ENCODE results near the gene GHR.

GRCh38 chr5:42573386-42573785 lies 150.1 kb downstream of the GHR start:
- TF ChIP-seq CTCF (IDR thresholded peaks at IDR 0.05) (no peak), POLR2A (IDR thresholded peaks at IDR 0.05) (no peak), POLR2AphosphoS5 (IDR thresholded peaks at IDR 0.05) (no peak), EP300 (IDR thresholded peaks at IDR 0.05) (no peak)
